Astrocyte (in vitro differentiated cells and primary cell): ENCODE measurements around the gene DNAH11.
"Not testable (repeated sequence)": the region's sequence is repeated elsewhere in the genome, so short reads cannot be mapped to it uniquely, and the experiment has no call there.

Source experiments
- EZH2 ChIP-seq: IDR thresholded peaks from 2 replicates; pipeline ENCODE4 v1.6.1; 2012; ENCODE audit warnings: mild to moderate bottlenecking, low read length, inconsistent platforms; ENCODE audit not compliant: insufficient read depth
- TF ChIP-seq, protein P1 (sequence below): IDR thresholded peaks from 2 replicates; pipeline ENCODE4 v1.5.1; 2011; ENCODE audit warnings: low read depth, mild to moderate bottlenecking, inconsistent platforms, low read length, moderate library complexity; ENCODE audit not compliant: insufficient read depth

DNA sequence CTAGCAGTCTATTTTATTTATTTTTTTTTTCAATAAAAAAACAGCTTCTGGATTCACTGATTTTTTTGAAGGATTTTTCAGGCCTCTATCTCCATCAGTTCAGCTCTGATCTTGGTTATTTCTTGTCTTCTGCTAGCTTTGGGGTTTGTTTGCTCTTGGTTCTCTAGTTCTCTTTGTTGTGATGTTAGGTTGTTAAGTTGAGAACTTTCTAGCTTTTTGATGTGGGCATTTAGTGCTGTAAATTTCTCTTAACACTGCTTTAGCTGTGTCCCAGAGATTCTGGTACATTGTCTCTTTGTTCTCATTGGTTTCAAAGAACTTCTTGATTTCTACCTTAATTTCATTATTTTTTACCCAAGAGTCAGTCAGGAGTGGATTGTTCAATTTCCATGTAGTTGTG is 9.2 kb upstream of the DNAH11 start:
- TF ChIP-seq, protein P1, sequence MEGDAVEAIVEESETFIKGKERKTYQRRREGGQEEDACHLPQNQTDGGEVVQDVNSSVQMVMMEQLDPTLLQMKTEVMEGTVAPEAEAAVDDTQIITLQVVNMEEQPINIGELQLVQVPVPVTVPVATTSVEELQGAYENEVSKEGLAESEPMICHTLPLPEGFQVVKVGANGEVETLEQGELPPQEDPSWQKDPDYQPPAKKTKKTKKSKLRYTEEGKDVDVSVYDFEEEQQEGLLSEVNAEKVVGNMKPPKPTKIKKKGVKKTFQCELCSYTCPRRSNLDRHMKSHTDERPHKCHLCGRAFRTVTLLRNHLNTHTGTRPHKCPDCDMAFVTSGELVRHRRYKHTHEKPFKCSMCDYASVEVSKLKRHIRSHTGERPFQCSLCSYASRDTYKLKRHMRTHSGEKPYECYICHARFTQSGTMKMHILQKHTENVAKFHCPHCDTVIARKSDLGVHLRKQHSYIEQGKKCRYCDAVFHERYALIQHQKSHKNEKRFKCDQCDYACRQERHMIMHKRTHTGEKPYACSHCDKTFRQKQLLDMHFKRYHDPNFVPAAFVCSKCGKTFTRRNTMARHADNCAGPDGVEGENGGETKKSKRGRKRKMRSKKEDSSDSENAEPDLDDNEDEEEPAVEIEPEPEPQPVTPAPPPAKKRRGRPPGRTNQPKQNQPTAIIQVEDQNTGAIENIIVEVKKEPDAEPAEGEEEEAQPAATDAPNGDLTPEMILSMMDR, result not testable (repeated sequence)
- not testable (repeated sequence) for TF ChIP-seq EZH2
